ENCODE measurements around the gene FN1. TPM values are rescaled to one million over a fixed set of nuclear protein-coding genes. Genes with fewer than 3 reads are reported as not detected.

Gene FN1
- total RNA-seq, 3 donors from 2014 or later: 74.9 to 295 (median 102) TPM

- no peaks in the 10 kb centered on the region for H3K27me3 ChIP-seq
- H3K36me3 ChIP-seq: no peaks in the 10 kb centered on the region
- TF ChIP-seq POLR2AphosphoS5 (IDR thresholded peaks at IDR 0.05): no peak
- no peak for TF ChIP-seq CTCF (IDR thresholded peaks at IDR 0.05)
- TF ChIP-seq POLR2A (IDR thresholded peaks at IDR 0.05): no peak
- no peak for DNase-seq (ENCODE audit: low spot score in 2 of 2)
- no peaks in the 10 kb centered on the region for H3K4me1 ChIP-seq
- intact Hi-C loops (cut with DNase I; ENCODE audit: low total_unique reads): no loop called here
- no peak overlapping the region for H3K27ac ChIP-seq
- H3K4me3 ChIP-seq: no peak overlapping the region
- no peaks in the 10 kb centered on the region for H3K9me3 ChIP-seq
Measured at GRCh38 chr2:215367662-215368492, 68.0 kb downstream of the FN1 start.

DNA sequence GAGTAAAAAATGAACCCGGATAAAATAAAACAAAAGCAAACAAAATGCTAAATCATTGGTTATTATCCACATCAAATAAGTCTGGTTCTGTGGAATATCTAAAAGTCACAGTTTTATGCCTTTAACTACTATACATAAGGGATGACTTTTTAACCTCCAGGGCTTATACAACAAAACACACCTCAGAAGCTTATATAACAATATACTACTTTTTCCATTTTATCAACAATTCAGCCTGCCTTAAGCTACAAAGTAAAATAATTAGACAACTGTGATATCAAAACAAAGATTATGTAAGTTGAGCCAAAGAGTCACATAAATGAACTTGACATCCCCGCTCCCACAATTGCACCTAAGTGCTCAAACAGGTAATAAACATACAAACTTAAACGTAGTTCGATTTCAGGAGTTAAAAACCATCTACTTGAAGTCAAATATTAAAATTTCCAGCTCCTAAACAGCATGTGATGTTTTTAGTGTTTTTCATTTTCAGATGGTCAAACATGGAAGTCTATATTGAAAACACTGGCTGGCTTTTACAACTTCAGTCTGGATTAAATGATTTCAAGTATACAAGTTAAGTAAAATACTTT, 69.3 kb downstream of the FN1 start:
- intact Hi-C loops (cut with DNase I; ENCODE audit: low total_unique reads): no loop called here
- H3K27me3 ChIP-seq: no peaks in the 10 kb centered on the region
- no peaks in the 10 kb centered on the region for H3K9me3 ChIP-seq
- H3K36me3 ChIP-seq: no peaks in the 10 kb centered on the region
- H3K4me3 ChIP-seq: no peak overlapping the region
- no peak for DNase-seq (ENCODE audit: low spot score in 2 of 2)
- H3K27ac ChIP-seq: no peak overlapping the region
- H3K4me1 ChIP-seq: no peaks in the 10 kb centered on the region
- no peak for TF ChIP-seq POLR2AphosphoS5 (IDR thresholded peaks at IDR 0.05)
- no peak for TF ChIP-seq CTCF (IDR thresholded peaks at IDR 0.05)
- TF ChIP-seq POLR2A (IDR thresholded peaks at IDR 0.05): no peak

- TF ChIP-seq CTCF (IDR thresholded peaks at IDR 0.05) (no peak), POLR2A (IDR thresholded peaks at IDR 0.05) (no peak), POLR2AphosphoS5 (IDR thresholded peaks at IDR 0.05) (no peak)
- intact Hi-C loops (cut with DNase I; ENCODE audit: low total_unique reads): no loop called here
- no peak overlapping the region for H3K27ac ChIP-seq
- H3K27me3 ChIP-seq: no peaks in the 10 kb centered on the region
- no peak overlapping the region for H3K4me3 ChIP-seq
- no peak for DNase-seq (ENCODE audit: low spot score in 2 of 2)
- H3K9me3 ChIP-seq: no peaks in the 10 kb centered on the region
- H3K36me3 ChIP-seq: no peaks in the 10 kb centered on the region
- no peaks in the 10 kb centered on the region for H3K4me1 ChIP-seq
Measured at GRCh38 chr2:215365184-215365658, 70.6 kb downstream of the FN1 start.

GRCh38 chr2:215364157-215365155, 71.4 kb downstream of the FN1 start:
- Histone ChIP-seq H3K4me3 (no peak overlapping the region), H3K9me3 (no peaks in the 10 kb centered on the region), H3K27me3 (no peaks in the 10 kb centered on the region), H3K36me3 (no peaks in the 10 kb centered on the region), H3K27ac (no peak overlapping the region), H3K4me1 (no peaks in the 10 kb centered on the region)
- no peak for DNase-seq (ENCODE audit: low spot score in 2 of 2)
- TF ChIP-seq POLR2AphosphoS5 (IDR thresholded peaks at IDR 0.05) (no peak), POLR2A (IDR thresholded peaks at IDR 0.05) (no peak), CTCF (IDR thresholded peaks at IDR 0.05) (no peak)
- intact Hi-C loops (cut with DNase I; ENCODE audit: low total_unique reads): no loop called here

All from breast epithelium (tissue), 4 donors.